ENCODE data around the gene LRRC46. TPM values are rescaled to one million over a fixed set of nuclear protein-coding genes. Genes with fewer than 3 reads are reported as not detected.

The LRRC46 gene
- total RNA-seq, 1 experiment from 2014 or later = 0.39 TPM

- Mint-ChIP-seq H3K36me3 (peaks cover 21% of the 10 kb centered on the region), H3K27ac (peak overlapping the region; percentile 93), H3K4me1 (peaks cover 12% of the 10 kb centered on the region), H3K9me3 (no peaks in the 10 kb centered on the region), H3K4me3 (peak overlapping the region; percentile 98), H3K27me3 (ENCODE audit: low read depth) (no peaks in the 10 kb centered on the region)
- TF ChIP-seq TEAD4 (CRISPR knock-in tag; IDR thresholded peaks at IDR 0.05) (no peak), GTF2I (CRISPR knock-in tag; conservative IDR thresholded peaks at IDR 0.05) (no peak), ZMAT4 (CRISPR knock-in tag; IDR thresholded peaks at IDR 0.05) (no peak), SOX15 (CRISPR knock-in tag; IDR thresholded peaks at IDR 0.05) (no peak), ATF6 (CRISPR knock-in tag; IDR thresholded peaks at IDR 0.05) (no peak), HMGA2 (CRISPR knock-in tag; IDR thresholded peaks at IDR 0.05) (no peak), USF1 (CRISPR knock-in tag; IDR thresholded peaks at IDR 0.05) (no peak), NR1H2 (CRISPR knock-in tag; IDR thresholded peaks at IDR 0.05) (no peak), PREB (CRISPR knock-in tag; IDR thresholded peaks at IDR 0.05; ENCODE audit: borderline replicate concordance) (no peak), TP53 (CRISPR knock-in tag; IDR thresholded peaks at IDR 0.05) (no peak), E2F4 (CRISPR knock-in tag; IDR thresholded peaks at IDR 0.05; ENCODE audit: borderline replicate concordance, low read depth) (no peak), ATF2 (CRISPR knock-in tag; IDR thresholded peaks at IDR 0.05; ENCODE audit: borderline replicate concordance, low read depth) (no peak), ZNF219 (CRISPR knock-in tag; IDR thresholded peaks at IDR 0.05; ENCODE audit: borderline replicate concordance) (no peak), ZNF317 (CRISPR knock-in tag; IDR thresholded peaks at IDR 0.05; ENCODE audit: borderline replicate concordance, low read depth) (no peak), ZNF263 (CRISPR knock-in tag; IDR thresholded peaks at IDR 0.05; ENCODE audit: low read depth) (no peak), IRF1 (CRISPR knock-in tag; IDR thresholded peaks at IDR 0.05) (no peak), SMAD3 (CRISPR knock-in tag; IDR thresholded peaks at IDR 0.05; ENCODE audit: borderline replicate concordance) (no peak), ERG (CRISPR knock-in tag; IDR thresholded peaks at IDR 0.05) (no peak), JUN (CRISPR knock-in tag; IDR thresholded peaks at IDR 0.05) (no peak)
- ChIA-PET CTCF (interaction anchor here (0.9 to 2.0 kb wide), 6 partner anchors 9 to 131 kb away, joined by 3 to 32 read pairs (median 9); partner anchors contain the start of gene OSBPL7), POLR2A (interaction anchor here (1.2 kb wide), 1 partner anchor 16 kb away, joined by 4 read pairs; no protein-coding TSS in a partner anchor)
- ATAC-seq = no peak
- DNase-seq (ENCODE audit: low spot score) = no peak
These were observed 971 bp upstream of the LRRC46 start for GRCh38 chr17:47830396-47831002.
